ENCODE data around the gene NAMPT. TPM values are rescaled to one million over a fixed set of nuclear protein-coding genes. Genes with fewer than 3 reads are reported as not detected.

Gene NAMPT
- total RNA-seq: 100 to 1,000 TPM; 107 to 199 (median 159) TPM

DNA sequence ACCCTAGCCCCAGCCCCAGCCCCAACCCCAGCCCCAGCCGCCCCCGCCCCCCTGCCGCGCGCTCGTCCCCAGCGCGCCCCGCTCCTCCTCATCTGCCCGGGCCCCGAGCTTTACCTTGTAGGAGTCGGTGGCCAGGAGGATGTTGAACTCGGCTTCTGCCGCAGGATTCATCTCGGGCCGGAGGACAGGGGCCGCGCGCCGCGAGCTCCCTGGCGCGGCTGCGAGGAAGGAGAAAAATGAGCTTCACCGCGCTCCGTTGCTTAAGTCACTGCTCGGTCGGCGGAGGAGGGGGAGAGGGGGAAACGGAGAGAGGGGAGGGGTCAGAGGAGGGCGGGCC is at the start of gene NAMPT:
Gene NAMPT (minus strand): TSS at position 270 of the 337 bp plus-strand sequence. CDS start 99 bp downstream, at position 171.
- Histone ChIP-seq H3K4me3 (peak within 1 kb of the TSS; percentile 73 to 85 (median 78)), H3K27me3 (no peaks in the 10 kb centered on the region), H3K27ac (peak within 1 kb of the TSS; percentile 87 to 98 (median 97)), H3K36me3 (no peaks in the 10 kb centered on the region), H3K9me3 (no peaks in the 10 kb centered on the region), H3K4me1 (peaks cover 18 to 30% of the 10 kb centered on the region in 2 donors)
- in situ Hi-C loops (cut with MboI; ENCODE audit: low sequenced_read_pairs in 4 of 4): loop anchor here in 3 of 4 donors (10.0 to 25.0 kb wide), 4 partner anchors 97 to 878 kb away; partner anchors contain the start of gene HBP1 (in 1 of the 3)
- DNase-seq (no peak), ATAC-seq (peak in 1 of 2 donors; percentile 87)
- TF ChIP-seq POLR2A (IDR thresholded peaks at IDR 0.05) (peak; percentile 87 to 92), CTCF (IDR thresholded peaks at IDR 0.05 in 4 of 5, conservative IDR thresholded peaks at IDR 0.05 in 1 of 5) (no peak)
- intact Hi-C loops (cut with DNase I; ENCODE audit: low total_unique reads): loop anchor here (1.0 to 10.0 kb wide), 13 partner anchors 68 to 1610 kb away; partner anchors contain the start of genes ATXN7L1, CBLL1, CCDC71L and DLD

GRCh38 chr7:106332201-106332600 is 47.4 kb upstream of the NAMPT start:
- Histone ChIP-seq H3K4me1 (no peaks in the 10 kb centered on the region), H3K4me3 (no peak overlapping the region), H3K27me3 (no peaks in the 10 kb centered on the region), H3K27ac (no peak overlapping the region), H3K36me3 (no peaks in the 10 kb centered on the region), H3K9me3 (no peaks in the 10 kb centered on the region)
- DNase-seq (no peak), ATAC-seq (no peak)
- in situ Hi-C loops (cut with MboI; ENCODE audit: low sequenced_read_pairs in 4 of 4): no loop called here
- TF ChIP-seq CTCF (IDR thresholded peaks at IDR 0.05 in 4 of 5, conservative IDR thresholded peaks at IDR 0.05 in 1 of 5) (no peak), POLR2A (IDR thresholded peaks at IDR 0.05) (no peak)
- intact Hi-C loops (cut with DNase I; ENCODE audit: low total_unique reads): no loop called here

GRCh38 chr7:106331441-106332175 is 46.8 kb upstream of the NAMPT start:
- no peak overlapping the region for H3K27ac ChIP-seq
- DNase-seq (no peak), ATAC-seq (no peak)
- no peak overlapping the region for H3K4me3 ChIP-seq
- H3K36me3 ChIP-seq: no peaks in the 10 kb centered on the region
- H3K27me3 ChIP-seq: no peaks in the 10 kb centered on the region
- in situ Hi-C loops (cut with MboI; ENCODE audit: low sequenced_read_pairs in 4 of 4) (no loop called here), intact Hi-C loops (cut with DNase I; ENCODE audit: low total_unique reads) (no loop called here)
- no peak for TF ChIP-seq CTCF (IDR thresholded peaks at IDR 0.05 in 4 of 5, conservative IDR thresholded peaks at IDR 0.05 in 1 of 5)
- no peak for TF ChIP-seq POLR2A (IDR thresholded peaks at IDR 0.05)
- H3K9me3 ChIP-seq: no peaks in the 10 kb centered on the region
- H3K4me1 ChIP-seq: no peaks in the 10 kb centered on the region

DNA sequence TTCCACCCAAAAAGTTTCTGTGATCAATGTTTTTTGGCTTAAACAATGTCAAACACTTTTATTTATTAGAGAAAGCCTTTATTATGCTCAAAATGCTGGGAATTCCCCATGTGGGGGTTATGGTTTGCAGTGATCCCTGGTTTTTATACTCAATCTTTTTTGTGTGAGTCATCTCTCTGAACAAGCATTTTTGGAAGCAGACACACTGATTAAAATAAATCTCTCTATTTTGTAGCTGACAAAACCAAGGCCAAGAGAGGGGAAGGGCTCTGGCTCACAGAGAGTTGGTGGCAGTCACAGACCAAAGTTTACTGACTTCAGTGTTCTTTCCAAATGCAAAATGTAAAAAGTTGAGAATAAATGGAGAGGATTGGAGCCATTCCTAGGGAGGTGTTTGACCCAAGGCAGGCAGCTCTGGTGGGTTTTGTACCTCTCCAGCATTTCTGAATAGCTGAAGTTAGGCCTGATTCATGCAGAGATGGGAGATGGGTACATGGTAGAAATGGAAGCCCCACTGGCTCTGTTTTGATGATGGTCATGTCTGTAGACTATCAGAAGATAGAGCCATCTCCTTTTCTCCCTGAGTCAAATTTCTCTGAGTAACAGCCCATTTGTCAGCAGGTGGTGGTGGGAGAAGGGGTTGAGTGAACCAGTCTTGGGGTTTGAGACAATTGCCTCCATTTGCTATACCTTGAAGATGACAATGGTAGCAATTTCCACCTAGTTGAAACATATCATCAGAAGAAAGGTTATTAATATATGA is 45.4 kb upstream of the NAMPT start:
- ATAC-seq (no peak), DNase-seq (no peak)
- in situ Hi-C loops (cut with MboI; ENCODE audit: low sequenced_read_pairs in 4 of 4): no loop called here
- H3K4me1 ChIP-seq: no peaks in the 10 kb centered on the region
- no peak overlapping the region for H3K4me3 ChIP-seq
- no peak overlapping the region for H3K27ac ChIP-seq
- H3K27me3 ChIP-seq: no peaks in the 10 kb centered on the region
- no peaks in the 10 kb centered on the region for H3K36me3 ChIP-seq
- TF ChIP-seq POLR2A (IDR thresholded peaks at IDR 0.05) (no peak), CTCF (IDR thresholded peaks at IDR 0.05 in 4 of 5, conservative IDR thresholded peaks at IDR 0.05 in 1 of 5) (no peak)
- no peaks in the 10 kb centered on the region for H3K9me3 ChIP-seq
- intact Hi-C loops (cut with DNase I; ENCODE audit: low total_unique reads): no loop called here

Measured in gastrocnemius medialis (tissue), 4 donors.